Stimulated activated CD4-positive, alpha-beta T cell treated with anti-CD3 and anti-CD28 coated beads, Interleukin-15, amount 100 ng/mL, for 1 hour (primary cell): Measurements from ENCODE around the gene SFRP2.

Experiments used
- DNase-seq, 2 donors: peaks; one replicate each; pipeline ENCODE4 v3.0.0-alpha.2; 2020; ENCODE audit warnings: low read depth in 1 of 2, low spot score in 1 of 2

SFRP2 gene

DNA sequence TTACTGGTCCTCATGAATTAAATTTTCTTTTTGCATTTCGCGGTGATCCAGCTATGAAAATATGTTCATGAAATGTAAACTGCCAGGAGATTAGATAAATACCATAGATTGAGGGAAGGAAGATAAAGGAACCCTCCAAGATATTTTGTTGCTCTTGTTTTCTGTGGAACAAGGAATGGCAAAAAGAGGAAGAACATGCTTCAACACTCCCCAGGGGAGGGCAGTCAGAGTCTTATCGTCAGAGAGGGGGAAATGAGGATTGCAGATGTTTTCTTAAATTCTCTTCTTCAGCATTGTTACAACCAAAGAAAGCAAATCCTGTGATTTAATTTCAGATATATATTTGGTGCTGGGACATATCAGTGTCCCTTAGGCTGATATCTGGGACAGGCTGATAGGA lies 9.5 kb upstream of the SFRP2 start:
- DNase-seq: no peak

- no peak for DNase-seq
Observed at GRCh38 chr4:153794006-153794405, 5.1 kb upstream of the SFRP2 start.

DNA sequence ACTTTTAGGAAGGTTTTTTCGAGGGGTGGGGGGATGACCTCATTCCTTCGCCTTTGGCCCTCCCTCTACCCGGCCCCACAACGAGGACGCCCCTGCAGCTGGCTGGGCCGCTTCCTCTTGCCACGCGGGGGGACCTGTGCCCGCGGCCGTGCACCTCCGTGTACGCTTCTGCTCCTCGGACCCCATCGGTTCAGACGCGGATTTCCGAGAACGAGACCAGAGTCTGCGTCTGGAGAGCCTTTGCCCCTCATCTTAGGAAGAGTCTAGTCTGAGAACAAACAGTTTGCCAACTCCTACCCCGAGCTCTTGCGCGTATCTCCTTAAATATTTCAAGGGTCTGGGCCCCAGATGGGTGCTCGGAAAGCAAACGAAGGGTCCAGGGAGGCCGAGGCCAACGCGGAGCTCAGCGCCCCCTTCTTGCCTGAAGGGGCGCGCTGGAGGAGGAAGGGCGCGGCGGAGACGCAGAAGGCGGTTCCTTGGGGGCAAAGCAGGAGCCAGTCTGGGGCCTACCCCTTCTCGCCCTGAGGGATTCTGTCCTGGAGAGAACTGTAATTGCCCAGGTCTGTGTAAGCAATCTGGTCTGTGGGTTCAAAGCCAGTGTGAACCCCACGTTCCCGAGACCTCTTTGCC lies 3.9 kb upstream of the SFRP2 start:
- no peak for DNase-seq

- DNase-seq: no peak
Observed at GRCh38 chr4:153791746-153792617, 3.1 kb upstream of the SFRP2 start.

- DNase-seq: peak in 1 of 2 donors; percentile 13
Observed at GRCh38 chr4:153790962-153791551, 2.2 kb upstream of the SFRP2 start.

GRCh38 chr4:153790500-153790865 lies 1.6 kb upstream of the SFRP2 start:
- no peak for DNase-seq

GRCh38 chr4:153789741-153790499 lies 1.0 kb upstream of the SFRP2 start:
- DNase-seq: no peak

- DNase-seq: no peak
Observed at GRCh38 chr4:153788051-153788412, 851 bp downstream of the SFRP2 start.

DNA sequence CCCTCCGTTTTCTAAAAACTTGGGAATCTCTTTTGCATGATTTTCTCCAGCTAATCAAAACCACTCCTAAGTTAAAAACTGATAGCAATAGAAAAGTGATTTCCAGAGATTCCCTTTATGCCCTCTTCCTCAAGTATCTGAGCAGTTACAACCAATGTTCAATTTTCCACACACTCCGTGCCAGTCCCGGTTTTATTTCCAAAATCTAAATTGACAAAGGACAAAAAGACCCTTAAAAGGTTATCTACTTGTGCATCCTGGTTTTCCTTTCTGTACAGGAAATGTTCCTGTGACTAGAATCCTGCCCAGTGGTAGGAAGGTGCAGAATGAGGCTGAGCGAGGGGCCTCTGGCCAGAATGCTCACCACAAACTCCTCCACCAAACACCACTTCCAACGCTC lies 1.3 kb downstream of the SFRP2 start:
- no peak for DNase-seq

DNA sequence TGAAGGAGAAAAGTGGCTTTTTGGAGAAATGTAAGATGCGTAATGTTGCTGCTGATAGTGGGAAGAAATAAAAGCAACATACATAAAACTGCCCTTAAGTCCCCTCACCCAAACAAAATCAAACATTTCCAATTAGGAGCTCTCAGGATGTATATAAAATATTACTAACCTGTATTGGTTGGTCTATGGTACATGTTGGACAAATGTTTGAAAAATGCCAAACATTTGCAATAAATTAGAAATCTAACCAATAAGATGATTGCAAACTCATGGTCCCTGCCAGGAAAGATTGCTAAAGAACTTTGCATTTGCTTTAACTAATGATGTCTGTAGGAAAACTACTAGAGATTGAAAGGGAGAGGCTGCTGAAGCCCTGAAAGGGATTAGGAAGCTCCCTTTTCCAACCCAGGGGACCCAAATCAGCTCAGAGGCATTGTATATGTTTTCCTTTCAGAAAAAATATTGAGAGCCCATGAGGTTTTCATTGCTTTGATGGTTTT lies 1.8 kb downstream of the SFRP2 start:
- DNase-seq: no peak

DNA sequence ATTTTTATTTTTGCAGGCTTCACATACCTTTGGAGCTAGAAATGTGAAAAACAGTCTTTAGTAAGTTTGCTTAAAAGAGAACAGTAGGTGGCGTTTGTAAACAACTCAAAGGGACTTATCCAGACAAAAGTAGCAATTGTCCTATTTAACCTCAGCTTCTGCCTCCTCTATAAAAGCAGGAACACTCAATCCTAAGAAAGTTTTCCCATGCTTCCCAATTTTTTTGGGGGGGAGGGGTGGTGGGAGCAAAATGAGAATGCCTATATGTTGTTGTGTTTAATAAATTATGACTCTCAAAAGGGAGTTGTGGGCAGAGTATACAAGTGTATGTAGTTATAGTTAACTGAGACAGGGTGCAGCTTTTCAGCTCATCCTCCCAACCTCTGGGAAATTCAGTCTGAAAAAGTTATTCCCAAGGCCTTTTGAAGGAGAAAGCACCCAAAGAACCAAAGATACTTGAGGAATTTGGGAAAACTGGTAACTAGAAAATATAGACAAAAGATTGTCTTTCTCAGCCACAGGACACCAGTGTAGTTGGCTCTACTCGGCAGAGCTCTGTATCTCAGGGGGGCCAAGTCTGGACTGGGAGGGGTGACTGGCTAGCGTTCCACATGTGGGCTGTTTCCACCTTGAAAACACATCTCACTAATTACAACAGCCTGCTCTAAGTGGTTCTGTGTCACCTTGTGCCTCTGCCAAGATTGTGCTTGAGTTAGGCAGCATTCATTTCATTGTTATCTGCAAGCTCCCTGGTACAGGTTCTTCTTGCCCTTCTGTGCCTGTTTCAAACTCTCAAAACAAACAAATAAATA lies 2.8 kb downstream of the SFRP2 start:
- no peak for DNase-seq

DNA sequence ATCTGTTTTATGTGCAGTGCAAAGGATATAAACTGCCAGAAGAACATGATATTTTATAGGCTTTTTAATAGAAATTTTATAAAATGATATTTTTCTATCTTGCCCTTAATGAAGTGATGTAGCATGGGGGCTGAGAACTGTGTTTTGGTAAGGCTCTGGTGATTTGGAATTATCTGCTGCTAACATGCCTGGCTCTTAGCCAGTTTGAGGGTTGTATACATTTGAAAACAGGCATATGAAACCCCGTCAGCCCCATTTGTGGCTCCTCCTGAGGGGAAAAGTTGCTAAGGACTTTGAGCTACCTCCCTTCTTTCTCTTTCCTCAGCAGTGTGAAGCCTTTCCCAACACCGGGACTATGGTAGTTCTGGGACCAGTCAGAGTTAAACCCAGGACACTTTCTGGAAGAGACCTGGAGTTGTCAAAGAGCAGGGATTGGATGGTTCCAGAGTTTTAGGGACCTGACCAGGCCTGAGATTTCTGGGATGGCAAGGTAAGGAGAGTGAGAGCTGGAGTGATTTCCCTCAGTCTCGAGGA lies 4.7 kb downstream of the SFRP2 start:
- no peak for DNase-seq

- no peak for DNase-seq
Observed at GRCh38 chr4:153782581-153782980, 6.3 kb downstream of the SFRP2 start.

GRCh38 chr4:153781717-153782416 lies 7.0 kb downstream of the SFRP2 start:
- no peak for DNase-seq

DNA sequence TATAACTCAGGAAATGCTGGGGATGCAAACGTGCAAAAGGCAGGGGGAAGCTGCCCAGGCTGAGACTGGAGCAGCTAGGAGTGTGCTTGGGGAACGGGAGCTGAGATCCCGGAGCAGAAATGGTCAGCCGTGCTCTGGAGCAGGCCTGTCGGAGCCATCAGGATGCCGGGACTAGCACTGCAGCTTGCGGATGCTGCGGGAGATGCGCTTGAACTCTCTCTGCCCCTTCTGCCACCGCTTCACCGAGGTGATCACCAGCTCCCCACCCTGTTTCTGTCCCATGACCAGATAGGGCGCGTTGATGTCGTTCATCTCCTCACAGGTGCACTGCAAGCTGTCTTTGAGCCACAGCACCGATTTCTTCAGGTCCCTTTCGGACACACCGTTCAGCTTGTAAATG lies 7.6 kb downstream of the SFRP2 start:
- DNase-seq: no peak

- no peak for DNase-seq
Observed at GRCh38 chr4:153780876-153781275, 8.0 kb downstream of the SFRP2 start.

DNA sequence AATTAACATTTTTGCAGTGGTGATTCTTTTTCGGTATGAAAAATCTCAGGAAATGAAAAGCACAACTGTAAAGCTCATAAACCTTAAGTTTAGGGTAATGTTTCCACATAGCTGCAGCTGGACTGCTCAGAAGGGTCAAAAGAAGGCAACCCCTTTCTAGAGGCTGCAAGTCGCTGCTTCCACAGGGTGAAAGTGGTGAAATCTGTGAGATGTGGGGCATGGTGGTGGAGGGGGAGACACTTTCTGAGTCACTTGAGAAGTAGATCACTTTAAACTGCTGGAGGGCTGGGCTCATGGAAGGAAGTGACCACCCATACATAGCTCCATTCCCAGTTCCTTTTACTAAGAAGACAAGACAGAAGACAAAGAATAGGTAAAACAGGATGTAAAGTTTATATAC lies 8.7 kb downstream of the SFRP2 start:
- no peak for DNase-seq

DNA sequence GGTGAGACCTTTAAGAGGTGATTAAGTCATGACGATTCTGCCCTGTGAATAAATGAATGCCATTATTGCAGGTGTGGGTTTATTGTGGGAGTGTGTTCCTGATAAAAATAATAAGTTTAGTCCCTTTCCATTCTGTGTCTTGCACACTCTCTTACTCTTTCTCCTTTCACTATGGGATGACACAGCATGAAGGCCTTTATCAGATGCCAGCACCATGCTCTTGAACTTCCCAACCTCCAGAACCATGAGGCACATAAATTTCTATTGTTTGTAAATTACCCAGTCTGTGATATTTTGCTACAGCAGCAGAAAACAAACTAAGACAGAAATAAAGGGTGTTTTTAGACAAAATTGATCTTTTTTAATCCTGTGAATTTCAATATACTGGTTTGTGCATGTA lies 10.5 kb downstream of the SFRP2 start:
- DNase-seq: no peak

DNA sequence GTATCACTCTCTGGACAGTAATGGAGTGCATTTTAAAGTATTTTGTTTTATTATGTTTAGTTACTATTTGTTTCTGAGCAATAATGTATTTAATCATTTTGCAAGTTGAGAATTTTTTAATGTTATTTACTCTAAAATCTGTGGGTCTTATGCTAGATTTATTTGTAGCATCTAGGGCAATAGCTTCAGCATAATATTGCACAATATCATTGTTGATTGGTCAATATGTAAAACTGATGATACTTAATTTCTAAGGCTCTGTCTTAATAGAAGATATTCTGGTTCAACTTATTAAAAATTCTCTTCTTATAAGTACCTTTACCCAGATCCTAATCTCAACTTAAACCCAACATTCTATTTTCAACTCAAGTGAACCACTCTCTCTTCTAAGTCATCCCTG lies 11.5 kb downstream of the SFRP2 start:
- no peak for DNase-seq

DNA sequence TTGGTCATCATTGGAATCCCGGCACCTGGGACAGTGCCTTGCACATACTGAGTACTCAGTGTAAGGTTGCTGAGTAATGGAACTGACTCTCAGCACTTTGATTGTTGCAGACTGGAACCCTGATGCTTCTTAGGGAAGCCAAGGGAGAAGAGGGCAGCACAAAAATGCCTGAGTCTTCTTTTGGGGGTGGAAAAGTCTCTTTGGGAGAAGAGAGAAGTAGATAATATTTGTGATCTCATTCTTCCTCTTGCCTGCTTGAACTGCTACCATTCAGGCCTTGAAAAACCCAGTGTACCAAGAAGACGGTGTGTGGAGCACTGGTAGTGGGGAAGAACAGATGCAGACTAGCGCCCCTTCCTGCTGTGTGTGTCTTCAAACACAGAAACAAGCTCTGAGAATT lies 12.3 kb downstream of the SFRP2 start:
- no peak for DNase-seq
